ENCODE measurements around the gene CHMP1A.

- TF ChIP-seq EZH2 (IDR thresholded peaks at IDR 0.05) (no peak), POLR2AphosphoS5 (IDR thresholded peaks at IDR 0.05; ENCODE audit: borderline replicate concordance, low read depth, low read length) (peak; percentile 30; the same call in 1 of the 2 replicates), FOXP2 (optimal IDR thresholded peaks at IDR 0.05; ENCODE audit: control extremely low read depth, extremely low read length, insufficient read depth) (no peak)
Observed at GRCh38 chr16:89696670-89697128, 39.2 kb upstream of the CHMP1A start.

All from SK-N-MC (cell line).